Activated naive CD4-positive, alpha-beta T cell treated with Interleukin-2 at 50 U/mL for 16 hours (primary cell): Measurements from ENCODE around the gene MYLIP.
A peak's percentile ranks its signal among the peaks of the same experiment; 100 is the strongest.

Experiments
- DNase-seq: peaks from one replicate; pipeline ENCODE4 v3.0.0-alpha.2; 2020

The MYLIP gene

GRCh38 chr6:16108921-16109658, 19.8 kb upstream of the MYLIP start:
- DNase-seq = no peak

GRCh38 chr6:16109659-16110305, 19.1 kb upstream of the MYLIP start:
- DNase-seq = no peak

GRCh38 chr6:16118825-16119224, 10.1 kb upstream of the MYLIP start:
- DNase-seq = no peak

GRCh38 chr6:16121339-16121738, 7.5 kb upstream of the MYLIP start:
- DNase-seq = no peak

GRCh38 chr6:16122197-16122596, 6.7 kb upstream of the MYLIP start:
- no peak for DNase-seq

- DNase-seq = no peak
Measured at GRCh38 chr6:16124198-16125180, 4.4 kb upstream of the MYLIP start.

GRCh38 chr6:16126056-16126455, 2.8 kb upstream of the MYLIP start:
- DNase-seq = no peak

- DNase-seq = no peak
Measured at GRCh38 chr6:16126861-16127260, 2.0 kb upstream of the MYLIP start.

GRCh38 chr6:16127471-16127870, 1.4 kb upstream of the MYLIP start:
- no peak for DNase-seq

- peak; percentile 42 for DNase-seq
Measured at GRCh38 chr6:16129623-16130401, 926 bp downstream of the MYLIP start.

- DNase-seq = no peak
Measured at GRCh38 chr6:16130437-16130891, 1.6 kb downstream of the MYLIP start.

- no peak for DNase-seq
Measured at GRCh38 chr6:16130932-16131387, 2.1 kb downstream of the MYLIP start.

GRCh38 chr6:16132909-16133308, 4.0 kb downstream of the MYLIP start:
- no peak for DNase-seq

- no peak for DNase-seq
Measured at GRCh38 chr6:16134430-16134829, 5.5 kb downstream of the MYLIP start.

- DNase-seq = no peak
Measured at GRCh38 chr6:16135066-16135465, 6.2 kb downstream of the MYLIP start.

- DNase-seq = peak; percentile 37
Measured at GRCh38 chr6:16136091-16136490, 7.2 kb downstream of the MYLIP start.

- DNase-seq = peak; percentile 58
Measured at GRCh38 chr6:16136621-16137450, 8.0 kb downstream of the MYLIP start.

GRCh38 chr6:16137451-16137801, 8.5 kb downstream of the MYLIP start:
- no peak for DNase-seq

- DNase-seq = no peak
Measured at GRCh38 chr6:16139556-16139955, 10.7 kb downstream of the MYLIP start.

- no peak for DNase-seq
Measured at GRCh38 chr6:16140607-16141006, 11.7 kb downstream of the MYLIP start.

GRCh38 chr6:16141514-16141913, 12.6 kb downstream of the MYLIP start:
- no peak for DNase-seq

- no peak for DNase-seq
Measured at GRCh38 chr6:16145038-16145437, 16.2 kb downstream of the MYLIP start.
